ENCODE results near the gene ZSWIM7. TPM values are rescaled to one million over a fixed set of nuclear protein-coding genes. Genes with fewer than 3 reads are reported as not detected.
"Not testable (repeated sequence)": the region's sequence is repeated elsewhere in the genome, so short reads cannot be mapped to it uniquely, and the experiment has no call there.

ZSWIM7 gene
- total RNA-seq, 1 experiment from 2014 or later: 41.3 TPM

- TF ChIP-seq ATF2 (CRISPR knock-in tag; IDR thresholded peaks at IDR 0.05; ENCODE audit: borderline replicate concordance, low read depth) (no peak), ZNF138 (CRISPR knock-in tag; conservative IDR thresholded peaks at IDR 0.05) (no peak), ATF3 (CRISPR knock-in tag; conservative IDR thresholded peaks at IDR 0.05) (no peak), MXD4 (CRISPR knock-in tag; IDR thresholded peaks at IDR 0.05; ENCODE audit: borderline replicate concordance) (no peak), MAX (CRISPR knock-in tag; IDR thresholded peaks at IDR 0.05) (no peak), SP1 (CRISPR knock-in tag; conservative IDR thresholded peaks at IDR 0.05) (no peak), ZBTB21 (CRISPR knock-in tag; IDR thresholded peaks at IDR 0.05; ENCODE audit: borderline replicate concordance) (no peak), FOXP1 (CRISPR knock-in tag; IDR thresholded peaks at IDR 0.05; ENCODE audit: borderline replicate concordance) (no peak), TP53 (CRISPR knock-in tag; IDR thresholded peaks at IDR 0.05) (no peak)
- TF ChIP-seq, protein P1, sequence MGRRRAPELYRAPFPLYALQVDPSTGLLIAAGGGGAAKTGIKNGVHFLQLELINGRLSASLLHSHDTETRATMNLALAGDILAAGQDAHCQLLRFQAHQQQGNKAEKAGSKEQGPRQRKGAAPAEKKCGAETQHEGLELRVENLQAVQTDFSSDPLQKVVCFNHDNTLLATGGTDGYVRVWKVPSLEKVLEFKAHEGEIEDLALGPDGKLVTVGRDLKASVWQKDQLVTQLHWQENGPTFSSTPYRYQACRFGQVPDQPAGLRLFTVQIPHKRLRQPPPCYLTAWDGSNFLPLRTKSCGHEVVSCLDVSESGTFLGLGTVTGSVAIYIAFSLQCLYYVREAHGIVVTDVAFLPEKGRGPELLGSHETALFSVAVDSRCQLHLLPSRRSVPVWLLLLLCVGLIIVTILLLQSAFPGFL (CRISPR knock-in tag; IDR thresholded peaks at IDR 0.05; ENCODE audit: borderline replicate concordance): no peak
- ATAC-seq (no peak), DNase-seq (ENCODE audit: low spot score) (no peak)
- no peak overlapping the region for H3K4me3 Mint-ChIP-seq
- ChIA-PET CTCF (interaction anchor here (1.0 kb wide), 1 partner anchor 159 kb away, joined by 3 read pairs; no protein-coding TSS in a partner anchor), POLR2A (no interaction called here)
- peaks cover 50% of the 10 kb centered on the region for H3K27me3 Mint-ChIP-seq (ENCODE audit: low read depth)
- no peak overlapping the region for H3K27ac Mint-ChIP-seq
- H3K4me1 Mint-ChIP-seq: peaks cover 25% of the 10 kb centered on the region
- H3K9me3 Mint-ChIP-seq: peaks cover 4% of the 10 kb centered on the region
- 0 out of 2 replicates have a peak, but pooled peaks cover 3% of the 10 kb centered on the region for H3K36me3 Mint-ChIP-seq
Measured at GRCh38 chr17:15942207-15942833, 57.2 kb downstream of the ZSWIM7 start.

- no peak overlapping the region for H3K4me3 Mint-ChIP-seq
- ATAC-seq (no peak), DNase-seq (ENCODE audit: low spot score) (no peak)
- POLR2A ChIA-PET: interaction anchor here (0.8 kb wide), 1 partner anchor 11 kb away, joined by 3 read pairs; no protein-coding TSS in a partner anchor
- peaks cover 21% of the 10 kb centered on the region for H3K4me1 Mint-ChIP-seq
- H3K27me3 Mint-ChIP-seq (ENCODE audit: low read depth): peaks cover 45% of the 10 kb centered on the region
- H3K27ac Mint-ChIP-seq: no peak overlapping the region
- H3K9me3 Mint-ChIP-seq: peaks cover 4% of the 10 kb centered on the region
- CTCF ChIA-PET: interaction anchor here (1.0 kb wide), 1 partner anchor 159 kb away, joined by 3 read pairs; no protein-coding TSS in a partner anchor
- TF ChIP-seq ZBTB21 (CRISPR knock-in tag; IDR thresholded peaks at IDR 0.05; ENCODE audit: borderline replicate concordance): no peak
- TF ChIP-seq FOXK1 (CRISPR knock-in tag; IDR thresholded peaks at IDR 0.05): no peak
- no peak for TF ChIP-seq SP1 (CRISPR knock-in tag; conservative IDR thresholded peaks at IDR 0.05)
- TF ChIP-seq, protein P2, sequence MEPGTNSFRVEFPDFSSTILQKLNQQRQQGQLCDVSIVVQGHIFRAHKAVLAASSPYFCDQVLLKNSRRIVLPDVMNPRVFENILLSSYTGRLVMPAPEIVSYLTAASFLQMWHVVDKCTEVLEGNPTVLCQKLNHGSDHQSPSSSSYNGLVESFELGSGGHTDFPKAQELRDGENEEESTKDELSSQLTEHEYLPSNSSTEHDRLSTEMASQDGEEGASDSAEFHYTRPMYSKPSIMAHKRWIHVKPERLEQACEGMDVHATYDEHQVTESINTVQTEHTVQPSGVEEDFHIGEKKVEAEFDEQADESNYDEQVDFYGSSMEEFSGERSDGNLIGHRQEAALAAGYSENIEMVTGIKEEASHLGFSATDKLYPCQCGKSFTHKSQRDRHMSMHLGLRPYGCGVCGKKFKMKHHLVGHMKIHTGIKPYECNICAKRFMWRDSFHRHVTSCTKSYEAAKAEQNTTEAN (CRISPR knock-in tag; IDR thresholded peaks at IDR 0.05): no peak
- H3K36me3 Mint-ChIP-seq: 0 out of 2 replicates have a peak, but pooled peaks cover 3% of the 10 kb centered on the region
Measured at GRCh38 chr17:15941781-15942180, 57.7 kb downstream of the ZSWIM7 start.

DNA sequence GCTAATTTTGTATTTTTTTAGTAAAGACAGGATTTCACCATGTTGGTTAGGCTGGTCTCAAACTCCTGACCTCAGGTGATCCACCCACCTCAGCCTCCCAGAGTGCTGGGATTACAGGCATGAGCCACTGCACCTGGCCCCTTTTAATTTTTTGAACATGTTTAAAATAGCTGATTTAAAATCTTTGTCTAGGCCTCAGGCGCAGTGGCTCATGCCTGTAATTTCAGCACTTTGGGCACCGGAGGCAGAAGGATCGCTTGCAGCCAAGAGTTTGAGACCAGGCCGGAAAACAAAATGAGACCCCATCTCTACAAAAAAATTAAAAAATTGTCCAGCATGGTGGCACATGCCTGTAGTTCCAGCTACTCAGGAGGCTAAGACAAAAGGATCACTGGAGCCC lies 63.0 kb downstream of the ZSWIM7 start:
- DNase-seq (ENCODE audit: low spot score); H3K4me3 Mint-ChIP-seq; H3K27me3 Mint-ChIP-seq (ENCODE audit: low read depth); H3K27ac Mint-ChIP-seq; H3K4me1 Mint-ChIP-seq; ATAC-seq; H3K9me3 Mint-ChIP-seq; H3K36me3 Mint-ChIP-seq; POLR2A ChIA-PET: not testable (repeated sequence)
- CTCF ChIA-PET: interaction anchor here (1.0 kb wide), 1 partner anchor 9 kb away, joined by 3 read pairs; the partner anchor contains the start of gene ADORA2B

GRCh38 chr17:15935891-15936290 lies 63.6 kb downstream of the ZSWIM7 start:
- peaks cover 4% of the 10 kb centered on the region for H3K9me3 Mint-ChIP-seq
- CTCF ChIA-PET: interaction anchor here (1.0 kb wide), 1 partner anchor 10 kb away, joined by 3 read pairs; the partner anchor contains the start of gene ADORA2B
- DNase-seq (ENCODE audit: low spot score) (no peak), ATAC-seq (no peak)
- POLR2A ChIA-PET: no interaction called here
- no peaks in the 10 kb centered on the region for H3K36me3 Mint-ChIP-seq
- no peak overlapping the region for H3K27ac Mint-ChIP-seq
- no peak overlapping the region for H3K4me3 Mint-ChIP-seq
- H3K4me1 Mint-ChIP-seq: 0 out of 2 replicates have a peak, but pooled peaks cover 3% of the 10 kb centered on the region
- peaks cover 6% of the 10 kb centered on the region for H3K27me3 Mint-ChIP-seq (ENCODE audit: low read depth)
- TF ChIP-seq MYBL2 (CRISPR knock-in tag; IDR thresholded peaks at IDR 0.05) (no peak), CREB1 (CRISPR knock-in tag; IDR thresholded peaks at IDR 0.05) (no peak), TCF7 (CRISPR knock-in tag; IDR thresholded peaks at IDR 0.05; ENCODE audit: low read depth) (no peak), CDX4 (CRISPR knock-in tag; IDR thresholded peaks at IDR 0.05; ENCODE audit: borderline replicate concordance) (no peak), E2F4 (CRISPR knock-in tag; IDR thresholded peaks at IDR 0.05; ENCODE audit: borderline replicate concordance, low read depth) (no peak), NR3C1 (CRISPR knock-in tag; conservative IDR thresholded peaks at IDR 0.05; ENCODE audit: low read depth) (no peak), IRF2 (CRISPR knock-in tag; IDR thresholded peaks at IDR 0.05; ENCODE audit: borderline replicate concordance, low read depth) (no peak), ZNF416 (CRISPR knock-in tag; IDR thresholded peaks at IDR 0.05) (no peak), NR2C2 (CRISPR knock-in tag; IDR thresholded peaks at IDR 0.05) (no peak), FOXJ3 (CRISPR knock-in tag; IDR thresholded peaks at IDR 0.05; ENCODE audit: borderline replicate concordance) (no peak)

Measured in WTC11 (cell line).